ENCODE results near the gene LAMTOR2.
"Not testable (repeated sequence)": the region's sequence is repeated elsewhere in the genome, so short reads cannot be mapped to it uniquely, and the experiment has no call there.

The LAMTOR2 gene

GRCh38 chr1:156026588-156026987, 28.0 kb upstream of the LAMTOR2 start:
- no peak overlapping the region for H3K27ac ChIP-seq

GRCh38 chr1:156033011-156033410, 21.6 kb upstream of the LAMTOR2 start:
- Histone ChIP-seq H3K9ac (no peak overlapping the region), H3K4me1 (ENCODE audit: low read depth, poor library complexity, severe bottlenecking) (peaks cover 24% of the 10 kb centered on the region), H3K36me3 (ENCODE audit: insufficient read depth) (peaks cover 10% of the 10 kb centered on the region; the same call in 1 of the 2 replicates)

More at GRCh38 chr1:156026588-156026987, 28.0 kb upstream of the LAMTOR2 start:
- Histone ChIP-seq H3K79me2 (ENCODE audit: insufficient read depth, low read depth) (no peaks in the 10 kb centered on the region), H3K4me3 (IDR thresholded peaks at IDR 0.05; ENCODE audit: insufficient read depth, low read depth, low read length) (no peak overlapping the region), H3K9ac (no peak overlapping the region), H3K4me2 (no peak overlapping the region), H4K20me1 (ENCODE audit: insufficient read depth) (no peaks in the 10 kb centered on the region), H3K4me1 (ENCODE audit: low read depth, poor library complexity, severe bottlenecking) (no peaks in the 10 kb centered on the region), H2AFZ (ENCODE audit: low read depth) (no peak overlapping the region), H3K36me3 (ENCODE audit: insufficient read depth) (no peaks in the 10 kb centered on the region), H3K27me3 (ENCODE audit: insufficient read depth, low read depth) (no peaks in the 10 kb centered on the region)
- no peak for TF ChIP-seq CTCF (conservative IDR thresholded peaks at IDR 0.05; ENCODE audit: low read depth, low read length)

GRCh38 chr1:156034991-156035390, 19.6 kb upstream of the LAMTOR2 start:
- not testable (repeated sequence) for H2AFZ ChIP-seq (ENCODE audit: low read depth); H4K20me1 ChIP-seq (ENCODE audit: insufficient read depth); H3K4me3 ChIP-seq (IDR thresholded peaks at IDR 0.05; ENCODE audit: insufficient read depth, low read depth, low read length); H3K4me2 ChIP-seq; H3K27ac ChIP-seq; H3K79me2 ChIP-seq (ENCODE audit: insufficient read depth, low read depth); H3K27me3 ChIP-seq (ENCODE audit: insufficient read depth, low read depth); H3K9ac ChIP-seq
- Histone ChIP-seq H3K4me1 (ENCODE audit: low read depth, poor library complexity, severe bottlenecking) (peaks cover 24% of the 10 kb centered on the region), H3K36me3 (ENCODE audit: insufficient read depth) (peaks cover 12% of the 10 kb centered on the region; the same call in 1 of the 2 replicates)

More at GRCh38 chr1:156033011-156033410, 21.6 kb upstream of the LAMTOR2 start:
- Histone ChIP-seq H3K27ac (no peak overlapping the region), H3K4me2 (no peak overlapping the region), H3K79me2 (ENCODE audit: insufficient read depth, low read depth) (no peaks in the 10 kb centered on the region), H3K4me3 (IDR thresholded peaks at IDR 0.05; ENCODE audit: insufficient read depth, low read depth, low read length) (no peak overlapping the region), H2AFZ (ENCODE audit: low read depth) (no peak overlapping the region), H4K20me1 (ENCODE audit: insufficient read depth) (no peaks in the 10 kb centered on the region), H3K27me3 (ENCODE audit: insufficient read depth, low read depth) (no peaks in the 10 kb centered on the region)
- no peak for TF ChIP-seq CTCF (conservative IDR thresholded peaks at IDR 0.05; ENCODE audit: low read depth, low read length)

- Histone ChIP-seq H3K27ac (no peak overlapping the region), H3K36me3 (ENCODE audit: insufficient read depth) (peaks cover 4% of the 10 kb centered on the region; the same call in 1 of the 2 replicates), H2AFZ (ENCODE audit: low read depth) (no peak overlapping the region), H4K20me1 (ENCODE audit: insufficient read depth) (no peaks in the 10 kb centered on the region), H3K9ac (no peak overlapping the region), H3K4me3 (IDR thresholded peaks at IDR 0.05; ENCODE audit: insufficient read depth, low read depth, low read length) (no peak overlapping the region), H3K27me3 (ENCODE audit: insufficient read depth, low read depth) (no peaks in the 10 kb centered on the region), H3K4me1 (ENCODE audit: low read depth, poor library complexity, severe bottlenecking) (peaks cover 15% of the 10 kb centered on the region), H3K4me2 (no peak overlapping the region), H3K79me2 (ENCODE audit: insufficient read depth, low read depth) (no peaks in the 10 kb centered on the region)
- no peak for TF ChIP-seq CTCF (conservative IDR thresholded peaks at IDR 0.05; ENCODE audit: low read depth, low read length)
These were observed 11.8 kb upstream of the LAMTOR2 start for GRCh38 chr1:156042828-156043227.

GRCh38 chr1:156045076-156045475, 9.5 kb upstream of the LAMTOR2 start:
- H3K4me3 ChIP-seq (IDR thresholded peaks at IDR 0.05; ENCODE audit: insufficient read depth, low read depth, low read length), result no peak overlapping the region
- H3K4me2 ChIP-seq, result no peak overlapping the region
- H3K27ac ChIP-seq, result no peak overlapping the region; the same call in 1 of the 2 replicates
- TF ChIP-seq CTCF (conservative IDR thresholded peaks at IDR 0.05; ENCODE audit: low read depth, low read length), result no peak
- no peak overlapping the region for H3K9ac ChIP-seq
- H3K27me3 ChIP-seq (ENCODE audit: insufficient read depth, low read depth), result no peaks in the 10 kb centered on the region
- H2AFZ ChIP-seq (ENCODE audit: low read depth), result no peak overlapping the region
- H4K20me1 ChIP-seq (ENCODE audit: insufficient read depth), result no peaks in the 10 kb centered on the region
- H3K36me3 ChIP-seq (ENCODE audit: insufficient read depth), result peaks cover 3% of the 10 kb centered on the region; the same call in 1 of the 2 replicates
- H3K79me2 ChIP-seq (ENCODE audit: insufficient read depth, low read depth), result no peaks in the 10 kb centered on the region
- H3K4me1 ChIP-seq (ENCODE audit: low read depth, poor library complexity, severe bottlenecking), result peaks cover 15% of the 10 kb centered on the region
